ENCODE results near the gene UBE2J1.
"Not testable (repeated sequence)": the region's sequence is repeated elsewhere in the genome, so short reads cannot be mapped to it uniquely, and the experiment has no call there.

The UBE2J1 gene

DNA sequence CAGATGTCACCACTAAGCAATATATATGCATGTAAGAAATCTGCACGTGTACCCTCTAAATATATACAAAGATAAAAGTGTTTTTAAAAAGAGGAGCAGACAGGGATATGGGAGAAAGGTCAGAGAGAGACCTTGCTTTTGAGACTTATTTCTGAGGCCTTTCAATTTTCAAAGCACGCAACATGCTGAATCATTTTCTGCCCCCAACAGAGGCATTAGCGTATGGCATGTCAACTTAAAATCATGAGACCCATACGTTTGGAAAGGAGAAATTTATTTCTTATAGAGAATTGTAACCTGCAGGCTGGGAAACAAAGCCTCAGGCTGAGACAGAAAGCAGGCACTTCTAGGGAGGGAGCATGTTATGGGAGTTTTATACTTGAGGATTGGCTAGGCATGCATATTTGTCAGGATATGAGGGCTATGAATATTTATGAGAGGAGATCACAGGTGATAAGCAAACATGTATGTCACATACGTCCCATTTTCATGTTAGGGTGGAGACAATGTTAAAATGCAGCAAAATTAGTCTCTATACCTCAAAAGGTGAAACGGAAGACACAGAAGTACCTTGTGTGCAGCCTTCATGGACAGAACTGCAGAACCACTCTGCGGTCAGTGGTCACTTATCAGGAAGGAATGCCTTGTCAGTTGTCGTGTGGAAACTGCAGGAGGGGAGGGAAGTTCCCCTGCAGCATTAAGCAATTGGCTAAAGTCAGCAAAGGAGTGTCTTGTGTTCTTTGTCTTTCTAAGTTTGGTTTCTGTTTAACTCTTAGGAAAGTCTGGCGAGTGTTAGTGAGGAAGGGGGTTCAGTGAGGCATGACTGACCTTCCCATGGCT, 31.2 kb downstream of the UBE2J1 start:
- no peak for DNase-seq (ENCODE audit: low read depth in 2 of 2)

- no peak for DNase-seq (ENCODE audit: low read depth in 2 of 2)
Measured at GRCh38 chr6:89320012-89320559, 32.4 kb downstream of the UBE2J1 start.

DNA sequence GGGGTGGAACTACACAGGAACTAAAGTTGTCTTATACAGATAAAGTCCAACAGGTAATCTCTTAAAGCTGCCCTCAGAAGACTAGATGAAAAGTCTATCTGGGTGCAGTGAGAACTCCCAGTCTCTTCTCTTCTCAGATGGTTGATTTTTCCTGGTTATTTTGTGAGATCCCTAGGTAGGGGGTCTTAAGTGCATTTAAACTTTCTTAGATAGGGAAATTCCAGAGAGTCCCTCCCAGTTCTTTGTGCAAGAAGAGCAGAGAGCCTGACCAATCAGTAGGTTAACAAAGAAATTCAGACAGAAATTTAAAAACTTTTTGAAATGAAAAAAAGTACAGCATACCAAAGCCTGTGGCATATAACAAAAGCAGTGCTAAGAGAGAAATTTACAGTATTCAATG, 35.5 kb downstream of the UBE2J1 start:
- no peak for DNase-seq (ENCODE audit: low read depth in 2 of 2)

DNA sequence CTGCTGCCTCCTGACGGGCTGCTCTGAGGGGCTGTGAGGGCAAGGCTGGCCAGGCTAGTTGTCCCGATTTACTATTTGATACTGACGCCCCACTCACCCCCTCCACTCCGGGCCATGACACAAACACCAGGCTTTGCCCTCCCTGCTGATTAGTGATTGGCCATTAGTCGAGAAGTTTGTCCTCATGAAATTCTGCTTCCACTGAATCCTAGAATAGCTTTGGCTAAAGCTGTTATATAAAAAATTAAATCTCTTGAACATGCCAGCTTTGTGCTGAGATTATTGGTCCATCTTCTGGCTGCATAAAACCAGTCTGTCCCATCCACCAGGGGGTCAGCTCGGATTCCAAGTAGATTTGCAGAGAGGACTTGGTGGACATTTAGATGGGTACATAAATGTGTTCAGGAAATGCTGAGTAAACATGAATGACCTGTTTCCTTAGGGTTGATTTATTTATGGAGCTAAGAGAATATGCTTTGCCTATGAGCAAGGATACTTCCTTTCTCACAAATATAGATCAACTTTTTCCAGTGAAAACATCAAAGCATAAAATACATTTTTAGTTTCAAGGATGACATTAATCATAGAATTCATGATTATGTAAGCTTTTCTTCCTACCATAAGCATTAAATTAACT, 37.2 kb downstream of the UBE2J1 start, which contains the start of gene GABRR2:
GABRR2 (minus strand) TSS at position 51 of the 637 bp plus-strand sequence. CDS start 134 bp downstream, outside the sequence.
- DNase-seq (ENCODE audit: low read depth in 2 of 2) = no peak

DNA sequence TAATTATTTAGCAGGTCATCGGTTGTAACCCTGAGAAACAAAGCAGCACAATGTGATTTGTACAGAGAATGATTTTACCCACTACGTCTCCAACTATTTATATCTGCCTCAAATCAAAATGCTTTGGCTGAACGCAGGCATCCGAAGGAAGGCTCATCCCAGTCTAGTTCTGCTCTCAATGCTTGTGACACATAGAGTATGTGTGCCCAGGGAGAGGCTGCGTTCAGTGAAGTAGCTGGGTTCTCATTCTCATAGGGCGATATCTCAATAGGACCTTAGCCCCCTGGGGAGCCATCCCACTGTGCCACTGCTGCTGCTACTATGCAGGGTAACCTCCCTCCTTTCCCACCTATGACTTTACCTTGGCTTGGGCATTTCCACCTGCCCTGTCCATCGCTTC, 37.8 kb downstream of the UBE2J1 start:
- no peak for DNase-seq (ENCODE audit: low read depth in 2 of 2)

DNA sequence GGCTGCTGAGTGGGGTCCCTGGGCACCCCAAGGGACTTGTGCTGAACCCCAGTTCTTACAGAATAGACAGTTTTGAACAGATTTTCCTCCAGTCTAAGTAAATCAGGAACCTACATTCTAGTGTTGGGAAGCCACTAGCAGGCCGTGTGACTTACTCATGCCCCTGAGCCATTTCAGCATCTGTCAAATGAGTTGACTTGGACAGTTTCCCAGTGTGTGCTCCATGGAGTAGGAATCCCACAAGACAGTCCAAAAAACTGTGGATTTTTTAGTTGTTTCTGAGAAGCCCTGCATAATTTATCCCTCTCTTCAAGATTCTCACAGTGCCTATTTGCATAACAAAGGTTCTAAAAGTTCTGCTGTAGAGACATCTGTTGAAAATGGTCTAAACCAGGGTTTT, 39.5 kb downstream of the UBE2J1 start:
- DNase-seq (ENCODE audit: low read depth in 2 of 2) = no peak

DNA sequence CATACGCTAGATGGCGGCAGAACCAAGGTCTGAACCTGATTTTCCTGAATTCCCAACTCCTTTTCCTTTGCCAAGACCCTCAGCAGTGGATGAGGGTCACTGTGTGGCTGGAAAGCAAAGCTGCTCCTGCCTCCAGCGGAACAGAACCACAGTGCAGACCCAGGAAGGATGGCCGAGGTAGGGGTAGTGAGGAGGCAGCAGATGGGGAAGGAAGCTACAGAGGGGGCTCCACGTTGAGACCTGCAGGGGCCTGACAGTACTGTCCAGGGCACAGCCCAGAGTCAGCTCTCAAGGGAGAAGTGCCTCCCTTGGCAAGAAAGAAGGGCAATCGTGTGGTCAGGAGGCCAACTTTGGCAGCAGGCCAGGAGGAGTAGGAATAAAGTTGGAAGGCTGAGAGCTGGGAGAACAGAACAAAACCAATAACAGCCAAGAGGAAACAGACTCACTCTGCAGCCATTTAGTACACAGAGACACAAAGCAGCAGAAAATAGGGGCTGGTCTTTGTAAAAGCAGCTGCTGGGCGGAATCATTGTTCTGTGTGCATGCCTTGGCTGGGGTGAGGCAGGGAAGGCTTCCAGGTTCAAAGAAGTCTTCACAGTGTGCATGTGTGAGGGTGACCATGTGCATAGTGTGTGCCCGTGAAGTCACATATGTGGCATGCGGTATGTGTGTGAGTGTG, 40.5 kb downstream of the UBE2J1 start:
- no peak for DNase-seq (ENCODE audit: low read depth in 2 of 2)

- DNase-seq (ENCODE audit: low read depth in 2 of 2) = no peak
Measured at GRCh38 chr6:89311530-89311852, 41.0 kb downstream of the UBE2J1 start.

DNA sequence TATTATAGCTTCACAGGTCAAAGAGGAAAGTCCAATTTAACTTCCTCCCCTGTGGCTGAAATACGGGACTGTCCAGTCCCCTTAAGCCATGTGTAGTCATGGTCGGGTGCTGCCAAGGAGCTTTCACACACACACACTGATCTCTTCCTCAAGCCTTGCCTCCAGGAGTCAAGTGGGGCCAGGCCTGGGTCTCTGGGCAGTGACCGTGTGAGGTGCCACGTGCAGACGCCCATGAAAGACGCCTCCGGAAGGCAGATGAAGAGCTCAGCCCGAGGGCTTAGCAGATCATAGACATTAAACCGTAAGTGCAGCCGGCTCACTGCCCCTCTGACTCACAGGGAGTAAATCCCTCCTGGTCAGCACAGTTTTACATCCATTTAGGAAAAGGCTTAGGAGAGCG, 41.6 kb downstream of the UBE2J1 start:
- DNase-seq (ENCODE audit: low read depth in 2 of 2) = no peak

DNA sequence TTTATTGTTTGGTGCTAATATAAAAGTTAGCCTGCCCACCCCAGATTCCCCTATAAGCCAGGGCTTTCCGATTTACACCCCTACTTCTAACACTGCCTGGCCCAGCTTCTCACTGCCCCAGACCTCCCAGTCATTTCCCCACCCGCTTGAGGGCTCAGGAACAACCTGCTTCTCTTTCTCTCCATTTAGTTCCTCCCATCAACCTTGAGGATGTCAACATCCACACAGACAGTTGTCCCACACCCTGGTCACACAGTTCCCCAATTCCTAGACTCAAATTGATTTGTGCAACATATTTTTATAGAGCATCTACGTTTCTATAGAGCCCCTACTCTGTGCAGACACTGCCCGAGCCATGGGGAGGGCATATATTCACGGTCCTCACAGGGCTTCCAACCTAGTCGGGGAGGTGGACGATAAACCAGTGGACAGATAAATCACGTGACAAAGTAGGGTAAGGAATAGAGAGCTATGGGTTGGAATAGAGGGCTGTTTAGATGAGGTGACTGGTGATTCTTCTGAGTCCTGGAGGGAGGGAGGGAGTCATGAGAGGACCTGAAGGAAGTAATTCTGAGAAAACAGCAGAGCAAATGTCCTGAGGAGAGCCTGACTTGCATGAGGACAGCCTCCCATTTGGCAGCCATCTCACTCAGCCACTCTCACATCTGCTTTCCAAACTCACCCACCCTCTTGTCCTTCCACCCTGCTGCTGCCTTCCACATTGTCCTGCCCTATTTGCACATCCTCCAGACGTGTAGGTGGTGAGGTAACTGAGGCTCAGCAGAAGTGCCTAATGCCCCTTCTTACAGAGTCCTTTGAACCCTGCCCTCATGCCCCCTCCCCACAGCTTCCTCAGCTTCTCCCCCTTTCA, 43.8 kb downstream of the UBE2J1 start:
- no peak for DNase-seq (ENCODE audit: low read depth in 2 of 2)

DNA sequence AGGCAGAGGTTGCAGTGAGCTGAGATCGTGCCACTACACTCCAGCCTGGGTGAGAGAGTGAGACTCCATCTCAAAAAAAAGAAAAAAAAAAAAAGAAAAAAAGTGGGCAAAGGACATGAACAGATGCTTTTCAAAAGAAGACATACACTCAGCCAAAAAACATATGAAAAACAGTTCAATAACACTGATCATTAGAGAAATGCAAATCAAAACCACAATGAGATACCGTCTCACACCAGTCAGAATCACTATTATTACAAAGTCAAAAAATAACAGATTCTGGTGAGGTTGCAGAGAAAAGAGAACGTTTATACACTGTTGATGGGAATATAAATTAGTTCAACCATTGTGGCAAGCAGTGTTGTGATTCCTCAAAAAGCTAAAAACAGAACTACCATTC, 48.0 kb downstream of the UBE2J1 start:
- not testable (repeated sequence) for DNase-seq (ENCODE audit: low read depth in 2 of 2)

DNA sequence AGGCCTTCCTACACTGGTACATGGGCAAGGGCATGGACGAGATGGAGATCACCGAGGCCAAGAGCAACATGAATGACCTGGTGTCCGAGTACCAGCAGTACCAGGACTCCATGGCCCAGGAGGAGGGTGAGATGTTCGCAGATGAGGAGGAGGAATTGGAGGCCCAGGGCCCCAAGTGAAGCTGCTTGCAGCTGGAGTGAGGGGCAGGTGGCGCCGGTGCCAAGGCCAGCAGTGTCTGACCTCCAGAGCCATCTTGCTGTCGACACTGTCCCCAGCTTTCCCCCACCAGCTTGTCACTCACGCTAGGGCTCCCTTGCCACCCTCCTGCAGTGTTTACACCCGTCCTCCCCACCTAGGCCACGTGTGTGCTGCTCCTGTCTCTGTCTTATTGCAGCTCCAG, 49.6 kb downstream of the UBE2J1 start:
- DNase-seq (ENCODE audit: low read depth in 2 of 2) = no peak

GRCh38 chr6:89302195-89302770, 50.2 kb downstream of the UBE2J1 start:
- no peak for DNase-seq (ENCODE audit: low read depth in 2 of 2)

- no peak for DNase-seq (ENCODE audit: low read depth in 2 of 2)
Measured at GRCh38 chr6:89301586-89302194, 50.8 kb downstream of the UBE2J1 start.

GRCh38 chr6:89299466-89299850, 53.1 kb downstream of the UBE2J1 start:
- no peak for DNase-seq (ENCODE audit: low read depth in 2 of 2)

GRCh38 chr6:89298680-89299465, 53.6 kb downstream of the UBE2J1 start:
- peak in 1 of 2 donors; percentile 26 for DNase-seq (ENCODE audit: low read depth in 2 of 2)

GRCh38 chr6:89297695-89298351, 54.7 kb downstream of the UBE2J1 start:
- peak; percentile 32 to 40 for DNase-seq (ENCODE audit: low read depth in 2 of 2)

DNA sequence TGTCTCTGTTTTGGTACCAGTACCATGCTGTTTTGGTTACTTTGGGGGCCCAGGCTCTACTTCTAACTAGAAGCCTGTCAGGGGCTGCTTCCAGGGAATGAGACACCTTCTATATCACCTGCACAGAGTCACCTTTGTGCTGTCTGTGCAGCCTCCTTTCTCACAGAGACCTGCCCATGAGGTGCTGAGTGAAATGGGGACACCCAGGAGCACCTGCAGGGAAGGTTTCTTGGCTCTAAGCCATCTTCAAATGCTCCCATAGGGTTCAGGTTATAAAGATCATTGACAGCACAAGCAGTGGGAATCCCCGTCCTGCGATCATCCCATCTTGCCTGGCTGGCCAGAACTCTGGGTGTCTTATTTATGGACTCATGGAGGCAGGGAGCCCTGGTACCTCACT, 56.5 kb downstream of the UBE2J1 start:
- DNase-seq (ENCODE audit: low read depth in 2 of 2) = no peak

- not testable (repeated sequence) for DNase-seq (ENCODE audit: low read depth in 2 of 2)
Measured at GRCh38 chr6:89295116-89295515, 57.4 kb downstream of the UBE2J1 start.

Data from stimulated activated CD8-positive, alpha-beta memory T cell treated with anti-CD3 and anti-CD28 coated beads, Interleukin-2, amount 100 ng/mL, for 48 hours (primary cell).